SK-N-MC (cell line): ENCODE measurements around the gene GINS2.

Experiments
- DNase-seq: peaks from one replicate; pipeline ENCODE4 v3.0.0-alpha.2; 2011; ENCODE audit warnings: low read depth, low spot score
- H3K27ac ChIP-seq: fragments of 200-600 bp; sonication (generic); 2 replicates; pipeline ENCODE4 v1.5.1; 2016; ENCODE audit warnings: mixed run types
- H3K36me3 ChIP-seq: fragments of 200-600 bp; sonication (generic); 2 replicates; pipeline ENCODE4 v1.6.1; 2017; ENCODE audit warnings: antibody characterized with exemption, low read length, mixed read lengths; ENCODE audit not compliant: insufficient read depth
- H3K4me3 ChIP-seq: fragments of 200-600 bp; sonication (generic); 2 replicates; pipeline ENCODE4 v1.5.1; 2016
- H3K9ac ChIP-seq: fragments of 200-600 bp; sonication (generic); 2 replicates; pipeline ENCODE4 v1.8.0; 2017; ENCODE audit warnings: mixed run types, mixed read lengths; ENCODE audit not compliant: insufficient read length
- H3K9me3 ChIP-seq: fragments of 200-600 bp; sonication (generic); 2 replicates; pipeline ENCODE4 v1.6.1; 2017; ENCODE audit warnings: low read depth, mild to moderate bottlenecking, antibody characterized with exemption, low read length, moderate library complexity, mixed read lengths
- EZH2 ChIP-seq: fragments of 200-600 bp; sonication (generic); IDR thresholded peaks from one replicate; pipeline ENCODE4 v1.6.1; 2017; ENCODE audit warnings: antibody characterized with exemption
- FOXP2 ChIP-seq: optimal IDR thresholded peaks from 2 replicates; pipeline ENCODE3; 2011; ENCODE audit warnings: mild to moderate bottlenecking, moderate library complexity; ENCODE audit not compliant: insufficient read depth; ENCODE audit errors: extremely low read length, control extremely low read depth
- POLR2AphosphoS5 ChIP-seq: IDR thresholded peaks from 2 replicates; pipeline ENCODE4 v1.6.1; 2012; ENCODE audit warnings: mild to moderate bottlenecking, low read depth, low read length, borderline replicate concordance

The GINS2 gene

DNA sequence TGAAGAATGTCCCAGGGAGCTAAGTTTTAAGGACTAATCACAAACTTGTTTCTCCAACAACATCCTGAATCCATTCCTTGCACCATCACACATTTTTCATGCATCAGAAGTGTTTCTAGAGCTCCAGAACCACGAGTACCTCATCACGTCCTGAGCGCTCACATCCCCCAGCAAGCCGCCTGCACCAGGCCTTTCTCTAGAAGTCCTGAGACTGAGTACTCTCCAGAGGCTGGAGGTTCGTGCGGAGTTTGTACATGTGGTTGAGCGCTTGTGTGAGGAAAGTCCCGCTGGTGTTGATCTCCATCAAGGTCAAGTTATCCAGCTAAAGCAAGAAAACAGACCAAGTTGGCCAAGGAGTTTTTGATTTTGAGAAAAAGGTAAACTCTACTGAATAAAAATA is 10.7 kb downstream of the GINS2 start:
- Histone ChIP-seq H3K4me3 (no peak overlapping the region), H3K9me3 (no peaks in the 10 kb centered on the region), H3K36me3 (peaks cover 33% of the 10 kb centered on the region; the same call in 1 of the 2 replicates), H3K9ac (no peak overlapping the region), H3K27ac (no peak overlapping the region)
- no peak for DNase-seq
- no peak for TF ChIP-seq FOXP2
- TF ChIP-seq POLR2AphosphoS5: no peak
- no peak for TF ChIP-seq EZH2

- H3K27ac ChIP-seq: no peak overlapping the region
- no peaks in the 10 kb centered on the region for H3K9me3 ChIP-seq
- no peak for TF ChIP-seq FOXP2
- TF ChIP-seq EZH2: no peak
- no peak for TF ChIP-seq POLR2AphosphoS5
- H3K9ac ChIP-seq: no peak overlapping the region
- H3K36me3 ChIP-seq: peaks cover 38% of the 10 kb centered on the region
- H3K4me3 ChIP-seq: no peak overlapping the region
- DNase-seq: no peak
These were observed 11.3 kb downstream of the GINS2 start for GRCh38 chr16:85677383-85677967.

DNA sequence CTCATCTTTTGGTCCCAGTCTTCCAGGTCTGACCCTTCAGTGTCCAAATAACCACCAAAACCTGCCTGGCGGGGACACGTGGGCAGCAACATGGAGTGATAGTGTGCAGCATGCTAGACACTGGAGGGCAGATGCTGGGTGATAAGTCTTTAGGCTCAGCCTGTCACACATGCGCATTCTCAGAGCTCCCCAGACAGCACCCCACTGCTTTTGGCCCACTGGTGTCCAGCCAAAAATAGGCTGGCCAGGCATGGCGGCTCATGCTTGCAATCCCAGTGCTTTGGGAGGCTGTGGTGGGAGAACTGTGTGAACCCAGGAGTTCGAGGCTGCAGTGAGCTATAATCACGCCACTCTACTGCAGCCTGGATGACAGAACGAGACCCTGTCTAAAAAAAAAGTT is 12.3 kb downstream of the GINS2 start:
- no peak for TF ChIP-seq FOXP2
- TF ChIP-seq POLR2AphosphoS5: no peak
- TF ChIP-seq EZH2: no peak
- Histone ChIP-seq H3K27ac (no peak overlapping the region), H3K9me3 (no peaks in the 10 kb centered on the region), H3K36me3 (peaks cover 38% of the 10 kb centered on the region), H3K4me3 (no peak overlapping the region), H3K9ac (no peak overlapping the region)
- no peak for DNase-seq

DNA sequence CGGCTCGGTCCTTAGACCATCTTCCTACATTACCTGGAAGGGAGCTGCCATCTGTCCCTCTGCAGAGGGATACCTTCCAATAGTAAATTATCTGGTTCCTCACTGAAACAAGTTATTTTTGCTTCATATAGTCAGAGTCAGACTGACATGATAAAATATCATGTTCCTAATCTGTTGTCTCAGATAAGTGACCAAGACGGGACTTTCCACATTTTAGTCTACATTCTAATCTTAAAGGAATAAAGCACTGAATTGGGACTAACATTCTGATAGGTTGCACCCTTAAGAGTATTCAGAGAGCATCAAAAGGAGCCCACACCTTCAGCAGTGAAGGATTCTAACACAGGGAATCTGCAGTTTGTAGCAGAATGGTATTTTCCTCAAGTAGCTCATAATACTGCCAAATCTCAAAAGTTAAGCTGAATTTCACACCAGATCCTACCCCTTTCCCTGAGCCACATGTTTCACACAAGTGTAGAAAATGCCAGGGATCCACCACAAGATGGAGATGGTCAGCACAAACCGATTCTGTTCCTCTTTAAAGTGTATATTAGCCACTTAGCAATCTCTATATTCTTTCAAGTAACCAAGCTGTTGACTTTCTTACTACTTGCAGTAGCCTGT is 13.4 kb downstream of the GINS2 start:
- Histone ChIP-seq H3K9me3 (no peaks in the 10 kb centered on the region), H3K27ac (no peak overlapping the region), H3K36me3 (peaks cover 33% of the 10 kb centered on the region), H3K4me3 (no peak overlapping the region), H3K9ac (no peak overlapping the region)
- no peak for DNase-seq
- TF ChIP-seq EZH2 (no peak), FOXP2 (no peak), POLR2AphosphoS5 (no peak)

DNA sequence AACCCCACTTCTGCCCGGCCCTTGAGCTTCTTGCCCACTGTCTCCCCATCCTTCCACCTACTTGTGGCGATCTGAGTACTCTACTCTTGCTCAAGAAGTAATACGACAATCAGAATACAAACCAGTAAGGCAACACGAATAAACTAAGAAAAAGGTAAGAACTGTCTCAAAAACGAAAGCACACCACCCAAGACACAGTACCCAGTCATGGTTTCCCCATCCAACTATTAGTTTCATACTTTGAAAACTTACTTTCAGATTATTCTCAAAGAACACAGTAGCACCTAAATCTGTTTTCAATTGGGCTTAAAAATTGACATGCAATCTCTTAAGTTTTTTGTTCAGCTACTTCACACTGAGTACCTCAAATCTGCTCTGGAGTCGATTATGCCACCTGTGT is 13.9 kb downstream of the GINS2 start:
- H3K36me3 ChIP-seq: peaks cover 33% of the 10 kb centered on the region
- no peak for DNase-seq
- TF ChIP-seq POLR2AphosphoS5 (no peak), EZH2 (no peak), FOXP2 (no peak)
- H3K27ac ChIP-seq: no peak overlapping the region
- no peaks in the 10 kb centered on the region for H3K9me3 ChIP-seq
- no peak overlapping the region for H3K9ac ChIP-seq
- no peak overlapping the region for H3K4me3 ChIP-seq

DNA sequence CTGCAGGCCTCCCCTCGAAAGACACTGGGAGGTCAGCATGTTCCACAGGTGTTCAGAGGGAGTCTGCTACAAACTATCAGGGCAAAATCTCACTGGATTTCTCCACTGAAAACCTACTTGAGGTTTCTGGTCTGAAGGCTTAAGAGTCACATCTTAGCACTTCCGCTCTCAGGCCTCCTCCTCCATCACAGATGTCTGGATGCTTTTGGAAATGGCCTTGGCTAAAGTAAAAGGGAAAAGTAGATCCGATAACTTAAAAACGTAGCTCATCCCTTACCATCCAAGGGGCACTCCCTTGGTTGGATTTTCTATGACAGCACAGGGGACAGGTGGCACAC is 14.4 kb downstream of the GINS2 start:
- TF ChIP-seq FOXP2 (no peak), EZH2 (no peak), POLR2AphosphoS5 (no peak)
- no peak overlapping the region for H3K27ac ChIP-seq
- H3K36me3 ChIP-seq: peaks cover 33% of the 10 kb centered on the region
- H3K4me3 ChIP-seq: no peak overlapping the region
- no peaks in the 10 kb centered on the region for H3K9me3 ChIP-seq
- DNase-seq: no peak
- no peak overlapping the region for H3K9ac ChIP-seq

DNA sequence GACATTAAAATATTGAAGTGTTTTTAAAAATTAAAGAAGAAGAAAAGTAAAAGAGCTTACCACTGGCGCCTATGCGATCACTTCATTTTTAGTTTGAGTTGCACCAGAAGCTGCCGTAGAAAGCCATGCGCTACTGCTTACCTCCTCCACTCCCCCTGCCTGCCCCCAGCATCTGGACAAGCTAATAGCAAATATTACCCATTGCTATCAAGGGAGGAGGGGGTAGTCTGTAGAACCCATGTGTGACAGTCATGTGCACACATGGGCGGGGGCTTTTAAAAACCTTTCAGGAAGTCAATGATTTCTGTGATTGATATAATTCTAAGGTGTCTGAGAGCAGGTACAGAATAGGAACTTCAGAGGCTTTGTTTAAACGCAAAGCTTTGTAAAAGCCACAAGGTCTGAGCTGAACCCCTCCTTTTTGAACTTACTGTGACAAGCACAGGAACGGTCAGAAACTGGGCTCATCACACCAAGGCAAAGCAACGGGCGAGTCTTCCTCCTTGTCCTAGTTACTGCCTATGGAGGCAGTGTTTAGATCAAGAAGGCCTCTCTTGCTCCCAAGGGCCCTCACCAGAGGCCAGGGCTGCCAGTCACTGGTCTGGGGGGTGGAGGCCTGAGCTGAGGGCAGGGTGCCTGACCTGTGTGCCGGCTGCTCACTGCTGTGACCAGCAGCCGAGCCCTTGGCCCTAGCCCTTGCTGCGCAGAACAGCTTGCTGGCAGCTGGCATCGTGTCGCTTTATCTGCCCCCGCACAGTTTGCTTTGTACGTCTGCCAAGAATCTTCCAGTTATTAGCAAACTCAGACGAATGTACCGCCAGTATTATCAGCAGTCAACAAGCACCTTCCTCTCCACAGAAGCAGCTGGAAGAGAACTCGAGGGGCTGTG is 15.0 kb downstream of the GINS2 start:
- Histone ChIP-seq H3K4me3 (no peak overlapping the region), H3K9me3 (no peaks in the 10 kb centered on the region), H3K9ac (no peak overlapping the region), H3K36me3 (peaks cover 33% of the 10 kb centered on the region), H3K27ac (no peak overlapping the region)
- TF ChIP-seq EZH2 (no peak), POLR2AphosphoS5 (no peak), FOXP2 (no peak)
- DNase-seq: no peak

DNA sequence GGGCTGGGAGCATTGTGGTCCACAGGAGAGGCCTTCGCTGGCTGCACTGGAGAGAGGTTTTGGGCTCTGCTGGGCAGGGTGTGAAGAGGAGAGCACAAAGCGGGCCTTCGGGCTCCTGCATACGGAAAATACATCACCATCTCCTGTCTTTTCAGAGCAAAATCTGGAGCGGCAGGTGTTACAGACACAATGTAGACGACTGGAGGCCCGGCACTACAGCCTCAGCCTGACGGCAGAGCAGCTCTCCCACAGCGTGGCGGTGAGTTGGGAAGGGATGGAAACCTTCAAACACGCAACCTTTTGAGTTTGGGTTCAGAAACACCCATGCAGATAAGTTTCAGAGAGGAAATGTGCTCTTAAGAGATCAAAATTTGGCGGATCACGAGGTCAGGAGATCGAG is 17.9 kb downstream of the GINS2 start:
- no peak for DNase-seq
- Histone ChIP-seq H3K4me3 (no peak overlapping the region), H3K27ac (no peak overlapping the region), H3K9me3 (no peaks in the 10 kb centered on the region), H3K36me3 (peaks cover 24% of the 10 kb centered on the region), H3K9ac (no peak overlapping the region)
- TF ChIP-seq POLR2AphosphoS5: no peak
